ENCODE results near the gene CYP4F11.
"Not testable (repeated sequence)": the region's sequence is repeated elsewhere in the genome, so short reads cannot be mapped to it uniquely, and the experiment has no call there.

- not testable (repeated sequence) for TF ChIP-seq CTCF (IDR thresholded peaks at IDR 0.05; ENCODE audit: extremely low read depth in 1 of 2, insufficient read depth in 1 of 2, low read depth in 1 of 2, low read length in 2 of 2); POLR2AphosphoS5 (IDR thresholded peaks at IDR 0.05; ENCODE audit: insufficient read depth, low read depth, low read length)
These were observed 60.6 kb downstream of the CYP4F11 start for GRCh38 chr19:15873771-15874170.

Data from endothelial cell of umbilical vein (primary cell).